GM21381 (cell line): ENCODE results near the gene RAD51B.
"Not testable (repeated sequence)": the region's sequence is repeated elsewhere in the genome, so short reads cannot be mapped to it uniquely, and the experiment has no call there.

Experiments
- ATAC-seq: cut with Tn5 transposase; IDR thresholded peaks from one replicate; pipeline ENCODE4 v1.9.1; 2021; ENCODE audit warnings: mild to moderate bottlenecking, moderate library complexity; ENCODE audit not compliant: unreplicated experiment

The RAD51B gene

GRCh38 chr14:68245146-68246073, 425.8 kb downstream of the RAD51B start:
- ATAC-seq: no peak

- ATAC-seq: no peak
These were observed 426.7 kb downstream of the RAD51B start for GRCh38 chr14:68246074-68246785.

- ATAC-seq: no peak
These were observed 427.2 kb downstream of the RAD51B start for GRCh38 chr14:68246786-68247105.

GRCh38 chr14:68247274-68247673, 427.7 kb downstream of the RAD51B start:
- ATAC-seq: no peak

- no peak for ATAC-seq
These were observed 428.2 kb downstream of the RAD51B start for GRCh38 chr14:68247676-68248268.

GRCh38 chr14:68248481-68249255, 429.1 kb downstream of the RAD51B start:
- ATAC-seq: no peak

- no peak for ATAC-seq
These were observed 430.3 kb downstream of the RAD51B start for GRCh38 chr14:68249661-68250451.

GRCh38 chr14:68250927-68251768, 431.6 kb downstream of the RAD51B start:
- no peak for ATAC-seq

GRCh38 chr14:68251769-68252100, 432.2 kb downstream of the RAD51B start:
- no peak for ATAC-seq

GRCh38 chr14:68253160-68253780, 433.7 kb downstream of the RAD51B start:
- no peak for ATAC-seq

- no peak for ATAC-seq
These were observed 434.4 kb downstream of the RAD51B start for GRCh38 chr14:68253878-68254528.

- no peak for ATAC-seq
These were observed 435.3 kb downstream of the RAD51B start for GRCh38 chr14:68254669-68255527.

- no peak for ATAC-seq
These were observed 436.2 kb downstream of the RAD51B start for GRCh38 chr14:68255693-68256178.

GRCh38 chr14:68257969-68258368, 438.4 kb downstream of the RAD51B start:
- no peak for ATAC-seq

GRCh38 chr14:68258995-68259394, 439.4 kb downstream of the RAD51B start:
- not testable (repeated sequence) for ATAC-seq

- no peak for ATAC-seq
These were observed 440.5 kb downstream of the RAD51B start for GRCh38 chr14:68260121-68260520.

GRCh38 chr14:68261092-68261842, 441.7 kb downstream of the RAD51B start:
- ATAC-seq: no peak
